SHP77 (cell line): Measurements from ENCODE around the gene SORBS2.

Experiments
- DNase-seq, 2 experiments: peaks; one replicate each; lab custom pipeline; 2025; lab: John Stamatoyannopoulos, UW

SORBS2 gene

DNA sequence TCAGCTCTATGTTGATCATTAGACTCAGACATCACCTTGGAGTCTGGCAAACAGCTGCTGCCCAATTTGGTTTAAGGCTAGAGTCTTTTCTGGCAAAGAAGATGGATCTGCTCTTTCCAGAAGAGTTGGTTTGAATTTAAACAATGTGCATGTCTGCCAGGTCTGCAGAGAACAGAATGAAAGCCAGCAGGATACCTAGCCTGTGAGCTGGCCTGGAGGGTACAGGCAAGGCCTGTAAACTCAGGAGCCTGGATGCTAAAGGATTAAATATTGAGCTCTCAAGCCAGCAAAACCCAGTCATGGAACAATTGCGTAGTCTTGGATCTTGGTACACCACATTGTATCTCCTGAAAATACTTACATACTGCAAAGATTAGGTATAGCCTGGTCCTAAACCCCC, 261.1 kb downstream of the SORBS2 start:
- DNase-seq = no peak

DNA sequence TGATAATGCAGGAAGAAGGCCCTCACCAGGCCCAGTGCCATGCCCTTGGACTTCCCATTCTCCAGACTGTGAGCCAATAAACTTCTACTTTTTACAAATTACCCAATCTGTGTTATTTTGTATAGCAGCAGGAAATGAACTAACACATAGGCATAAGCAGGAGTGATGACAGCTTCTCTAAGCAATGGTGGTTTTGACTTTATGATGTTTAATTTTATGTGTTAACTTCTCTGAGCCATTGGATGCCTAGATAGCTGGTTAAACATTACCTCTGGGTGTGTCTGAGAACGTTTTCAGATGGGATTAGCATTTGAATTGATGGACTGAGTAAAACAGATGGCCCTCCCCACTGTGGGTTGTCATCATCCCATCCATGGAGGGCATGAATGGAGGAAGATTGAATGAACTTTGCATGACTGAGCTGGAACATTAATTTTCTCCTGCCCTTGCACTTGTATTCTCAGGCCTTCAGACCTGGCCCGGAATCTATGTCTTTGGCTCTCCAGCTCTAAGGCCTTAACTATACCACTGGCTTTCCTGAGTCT, 262.8 kb downstream of the SORBS2 start:
- no peak for DNase-seq

DNA sequence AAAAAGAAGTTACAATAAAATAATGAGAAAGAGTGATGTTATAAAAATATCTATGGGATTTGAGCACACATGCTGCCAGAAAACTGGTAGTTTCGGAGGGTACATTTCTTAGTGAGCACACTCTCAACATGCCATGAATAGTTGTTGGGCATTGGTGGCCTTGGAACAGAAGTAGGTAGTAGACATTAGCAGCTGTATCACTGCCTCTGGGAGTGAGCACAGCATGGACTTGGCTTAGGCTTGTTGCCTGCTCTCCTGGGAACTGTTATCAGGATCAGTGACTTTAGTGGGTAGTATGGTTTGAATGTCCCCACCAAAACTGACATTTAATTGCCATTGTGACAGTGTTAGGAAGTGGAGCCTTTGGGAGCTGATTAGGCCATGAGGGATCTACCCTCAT, 263.4 kb downstream of the SORBS2 start:
- no peak for DNase-seq

DNA sequence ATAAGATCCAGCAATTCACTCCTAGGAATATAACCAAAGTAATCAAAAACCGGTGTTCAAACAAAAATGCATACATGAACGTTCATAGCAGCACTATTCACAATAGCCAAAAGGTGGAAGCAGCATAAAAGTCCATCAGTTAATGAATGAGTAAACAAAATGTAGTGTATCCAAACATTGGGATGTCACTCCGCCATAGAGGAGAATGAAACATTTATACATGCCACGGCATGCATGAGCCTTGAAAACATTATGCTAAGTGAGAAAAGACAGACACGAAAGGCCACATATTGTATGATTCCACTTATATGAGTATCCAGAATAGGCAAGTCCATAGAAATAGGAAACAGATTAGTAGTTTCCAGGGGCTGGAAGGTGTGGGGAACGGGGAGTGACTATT, 265.7 kb downstream of the SORBS2 start:
- DNase-seq = no peak

DNA sequence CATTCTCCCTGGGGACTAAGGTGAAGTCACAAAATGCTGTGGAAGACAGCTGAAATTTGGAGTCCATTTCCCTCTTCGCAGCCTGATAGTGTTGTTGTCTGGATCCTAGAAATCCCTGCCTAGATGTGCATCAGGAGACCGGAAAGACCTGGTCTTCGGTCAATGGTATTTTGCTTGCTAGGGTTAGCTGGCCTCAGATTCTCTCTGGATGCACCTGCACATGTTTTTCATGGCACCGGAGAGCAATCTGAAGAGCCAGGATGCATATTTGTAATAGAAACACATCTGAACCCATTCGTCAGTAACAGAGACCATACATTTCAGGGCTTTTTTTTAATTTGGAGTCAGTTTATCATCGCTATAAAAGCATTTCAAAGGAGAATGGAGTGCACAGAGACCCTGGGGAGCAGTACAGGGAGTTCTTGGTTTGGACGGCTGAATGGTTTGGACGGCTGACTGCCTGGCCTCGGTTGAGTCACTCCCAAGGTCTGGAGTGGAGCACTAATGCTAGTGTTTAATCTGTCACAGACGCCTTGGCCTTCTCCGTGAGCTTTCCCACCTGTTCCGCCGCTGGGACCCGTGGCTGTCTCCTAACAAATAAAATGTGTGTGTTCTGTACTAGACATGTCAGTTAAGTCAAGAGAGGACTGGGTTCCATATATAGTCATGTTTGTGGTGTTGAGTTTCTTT, 269.2 kb downstream of the SORBS2 start:
- DNase-seq = no peak

DNA sequence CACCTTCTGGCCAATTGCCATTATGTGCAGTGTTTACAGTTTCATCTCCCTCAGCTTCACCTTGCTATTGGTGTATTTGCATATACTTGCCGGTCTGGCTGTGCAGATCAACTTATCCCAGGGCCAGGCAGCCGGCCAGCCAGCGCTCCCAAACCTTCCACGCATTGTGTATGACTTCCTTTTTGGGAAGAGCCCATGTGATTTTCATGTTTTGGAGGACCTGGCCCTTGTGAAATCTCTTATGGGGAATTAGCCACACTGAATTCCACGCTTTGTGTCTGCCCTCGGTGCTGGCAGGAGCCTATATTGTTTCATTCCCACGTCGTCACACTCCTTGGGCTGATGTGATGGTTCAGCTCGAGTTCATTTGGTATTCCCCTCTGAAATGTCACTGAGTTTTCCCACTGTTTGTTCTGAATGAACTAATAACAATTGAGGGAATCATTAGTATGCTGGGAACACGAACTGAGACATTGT, 270.7 kb downstream of the SORBS2 start:
- DNase-seq = no peak

DNA sequence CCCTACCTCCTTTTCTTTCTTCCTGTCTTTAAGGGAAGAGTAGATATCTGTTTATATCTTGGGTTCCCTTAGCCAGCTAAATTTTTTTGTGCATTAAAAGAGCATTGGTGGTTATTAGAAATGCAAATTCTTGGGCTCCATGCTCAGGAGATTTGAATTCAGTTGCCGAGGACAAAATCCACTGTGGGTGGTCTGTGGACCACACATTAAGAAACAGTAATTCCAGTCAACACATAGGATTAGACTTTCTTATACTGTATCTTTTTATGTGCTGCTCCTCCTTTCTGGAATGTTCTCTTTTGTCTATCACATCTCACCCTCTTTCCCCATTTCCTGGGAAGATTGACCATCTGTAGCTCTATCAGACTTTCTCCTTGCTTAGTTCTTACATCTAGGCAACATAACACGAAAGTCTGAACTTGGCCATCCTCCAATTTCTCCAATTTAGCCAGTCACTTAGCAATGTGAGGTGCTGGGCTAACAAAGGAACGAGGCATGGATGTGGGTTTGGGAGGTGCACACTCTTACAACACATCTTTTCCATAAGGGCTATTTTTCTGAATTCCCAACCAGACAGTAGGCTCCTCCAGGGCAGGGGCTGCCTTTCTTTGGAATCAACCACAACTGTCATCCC, 271.4 kb downstream of the SORBS2 start:
- no peak for DNase-seq

DNA sequence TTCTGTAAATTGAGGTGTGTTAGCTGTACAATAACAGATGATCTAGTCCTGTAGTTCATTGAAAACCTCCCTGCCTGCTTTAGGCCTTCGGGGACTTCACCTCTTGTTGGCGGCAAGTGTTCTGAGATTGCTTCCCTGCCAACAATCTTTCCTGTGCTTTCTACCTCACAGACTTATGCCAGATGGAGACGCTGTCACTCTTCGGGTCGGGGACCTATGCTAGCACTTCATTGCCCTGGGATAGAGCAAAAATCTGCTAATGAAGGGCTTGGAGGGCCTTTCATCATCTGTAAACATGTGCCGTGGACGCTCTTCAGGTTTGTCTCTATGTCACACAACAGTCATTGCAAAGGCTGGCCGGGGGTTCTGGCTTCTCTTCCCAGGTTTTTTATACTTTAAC, 272.0 kb downstream of the SORBS2 start:
- DNase-seq = no peak

DNA sequence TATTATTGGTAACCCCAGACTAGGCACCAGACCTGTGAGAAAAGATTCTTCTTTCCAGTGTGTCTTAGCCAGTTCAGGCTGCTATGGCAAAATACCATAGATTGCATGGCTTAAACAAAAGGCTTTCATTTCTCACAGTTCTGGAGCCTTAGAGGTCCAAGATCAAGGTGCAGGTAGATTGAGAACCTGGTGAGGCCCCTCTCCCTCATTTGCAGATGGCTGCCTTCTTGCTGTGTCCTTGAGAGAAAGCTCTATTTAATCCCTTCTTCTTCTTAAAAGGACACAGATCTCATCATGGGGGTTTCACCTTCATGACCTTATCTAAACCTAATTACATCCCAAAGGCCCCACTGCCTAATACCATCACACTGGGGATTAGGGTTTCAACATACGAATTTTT, 273.2 kb downstream of the SORBS2 start:
- no peak for DNase-seq

DNA sequence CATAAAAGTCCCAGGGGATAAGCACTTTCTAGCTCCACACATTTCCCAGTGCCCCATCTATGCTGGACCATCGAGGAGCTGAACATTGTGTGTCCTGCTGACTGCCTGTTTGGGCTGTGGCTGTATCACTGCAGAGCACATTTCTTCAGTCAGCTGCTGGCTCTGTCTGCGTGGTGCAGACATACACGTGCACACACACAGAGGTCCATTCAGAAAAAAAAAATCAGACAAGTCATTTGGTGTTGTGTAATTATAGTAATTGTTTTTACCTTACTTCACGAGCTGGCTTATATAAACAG, 275.6 kb downstream of the SORBS2 start:
- no peak for DNase-seq

DNA sequence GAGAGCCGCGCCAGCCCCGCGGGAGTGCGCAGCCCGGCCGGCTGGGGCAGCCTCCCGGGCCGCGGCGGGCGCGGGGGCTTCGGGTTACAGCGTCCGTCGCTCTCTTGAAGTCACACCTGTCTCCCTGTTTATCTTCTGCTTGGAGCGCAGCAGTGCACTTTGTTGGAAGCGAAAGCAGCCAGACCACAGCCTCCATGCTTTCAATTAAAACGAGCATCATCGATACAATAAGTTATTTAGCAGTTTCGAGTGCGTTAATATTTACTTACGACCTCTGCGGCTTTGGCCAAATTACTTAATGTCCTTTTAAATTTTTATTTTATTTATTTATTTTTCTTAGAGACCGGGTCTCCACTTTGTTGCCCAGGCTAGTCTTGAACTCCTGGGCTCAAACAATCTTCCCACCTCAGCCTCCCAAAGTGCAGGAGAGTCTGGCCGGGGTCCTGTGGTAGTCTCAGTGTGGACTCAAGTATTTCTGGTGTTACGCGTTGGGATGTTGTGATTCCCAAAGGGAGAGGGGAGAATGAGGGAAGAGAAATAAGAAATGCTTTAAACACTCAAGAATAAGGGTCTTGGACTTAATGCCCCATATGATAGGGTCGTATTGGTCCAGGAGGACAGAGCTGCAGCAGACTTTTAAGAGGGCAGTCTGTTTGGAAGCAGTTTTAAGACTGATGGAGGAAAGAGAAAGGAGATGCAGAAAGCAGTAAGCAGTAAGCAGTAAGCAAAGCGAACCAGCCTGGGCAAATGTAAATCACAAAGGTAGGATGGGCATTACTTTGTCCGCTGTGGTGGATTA, 276.2 kb downstream of the SORBS2 start:
- peak in 1 of 2 experiments; percentile 59 for DNase-seq
